ENCODE results near the gene ZG16.
"Not testable (repeated sequence)": the region's sequence is repeated elsewhere in the genome, so short reads cannot be mapped to it uniquely, and the experiment has no call there.

Gene ZG16

DNA sequence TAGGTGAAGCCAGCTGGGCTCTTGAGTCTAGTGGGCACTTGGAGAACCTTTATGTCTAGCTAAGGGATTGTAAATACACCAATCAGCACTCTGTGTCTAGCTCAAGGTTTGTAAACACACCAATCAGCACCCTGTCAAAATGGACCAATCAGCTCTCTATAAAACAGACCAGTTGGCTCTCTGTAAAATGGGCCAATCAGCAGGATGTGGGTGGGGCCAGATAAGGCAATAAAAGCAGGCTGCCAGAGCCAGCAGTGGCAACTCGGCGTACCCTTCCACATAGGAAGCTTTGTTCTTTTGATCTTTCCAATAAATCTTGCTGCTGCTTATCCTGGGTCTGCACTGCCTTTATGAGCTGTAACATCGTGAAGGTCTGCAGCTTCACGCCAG lies 29.3 kb upstream of the ZG16 start:
- DNase-seq (ENCODE audit: low spot score): not testable (repeated sequence)

DNA sequence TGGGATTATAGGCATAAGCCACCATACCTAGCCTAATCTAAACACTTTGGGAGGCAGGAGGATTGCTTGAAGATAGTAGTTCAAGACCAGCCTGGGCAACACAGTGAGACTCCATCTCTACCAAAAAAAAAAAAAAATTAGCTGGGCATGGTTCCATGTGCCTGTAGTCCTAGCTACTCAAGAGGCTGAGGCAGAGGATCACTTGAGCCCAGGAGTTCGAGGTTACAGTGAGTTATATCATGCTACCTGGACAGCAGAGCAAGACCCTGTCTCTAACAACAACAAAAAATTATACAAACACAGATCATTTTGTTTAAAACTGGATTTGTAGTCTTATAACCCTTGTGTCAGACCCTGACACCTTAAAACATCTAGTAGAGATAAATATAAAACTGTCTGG lies 24.5 kb upstream of the ZG16 start:
- no peak for DNase-seq (ENCODE audit: low spot score)

DNA sequence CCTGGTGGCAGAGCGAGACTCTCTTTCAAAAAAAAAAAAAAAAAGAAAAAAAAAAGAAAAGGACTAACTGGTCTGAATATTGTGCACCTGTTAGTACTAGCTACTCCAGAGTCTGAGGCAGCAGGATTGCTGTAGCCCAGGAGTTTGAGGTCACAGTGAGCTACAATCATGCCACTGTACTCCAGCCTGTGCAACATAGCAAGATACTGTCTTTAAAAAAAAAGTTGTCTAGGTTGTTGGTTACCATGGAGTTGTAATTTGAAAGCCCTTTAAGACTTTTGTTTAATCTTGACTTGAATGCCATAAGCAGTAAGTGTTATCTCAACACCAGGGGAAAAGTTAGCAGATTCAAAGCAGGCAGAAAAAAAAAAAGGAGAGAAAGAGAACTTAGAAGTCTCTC lies 21.4 kb upstream of the ZG16 start:
- peak; percentile 23 for DNase-seq (ENCODE audit: low spot score)

DNA sequence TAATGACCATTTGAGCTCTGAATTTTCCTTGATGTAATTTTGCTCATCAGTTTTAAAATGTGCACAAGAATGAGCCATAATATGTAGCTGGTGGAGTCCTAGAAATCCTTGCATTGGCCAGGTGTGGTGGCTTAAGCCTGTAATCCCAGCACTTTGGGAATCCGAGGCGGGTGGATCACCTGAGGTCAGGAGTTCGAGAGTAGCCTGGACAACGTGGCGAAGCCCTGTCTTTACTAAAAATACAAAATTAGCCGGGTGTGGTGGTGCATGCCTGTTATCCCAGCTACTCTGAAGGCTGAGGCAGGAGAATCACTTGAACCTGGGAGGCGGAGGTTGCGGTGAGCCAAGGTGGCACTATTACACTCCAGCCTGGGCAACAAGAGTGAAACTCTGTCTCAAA lies 21.0 kb upstream of the ZG16 start:
- not testable (repeated sequence) for DNase-seq (ENCODE audit: low spot score)

DNA sequence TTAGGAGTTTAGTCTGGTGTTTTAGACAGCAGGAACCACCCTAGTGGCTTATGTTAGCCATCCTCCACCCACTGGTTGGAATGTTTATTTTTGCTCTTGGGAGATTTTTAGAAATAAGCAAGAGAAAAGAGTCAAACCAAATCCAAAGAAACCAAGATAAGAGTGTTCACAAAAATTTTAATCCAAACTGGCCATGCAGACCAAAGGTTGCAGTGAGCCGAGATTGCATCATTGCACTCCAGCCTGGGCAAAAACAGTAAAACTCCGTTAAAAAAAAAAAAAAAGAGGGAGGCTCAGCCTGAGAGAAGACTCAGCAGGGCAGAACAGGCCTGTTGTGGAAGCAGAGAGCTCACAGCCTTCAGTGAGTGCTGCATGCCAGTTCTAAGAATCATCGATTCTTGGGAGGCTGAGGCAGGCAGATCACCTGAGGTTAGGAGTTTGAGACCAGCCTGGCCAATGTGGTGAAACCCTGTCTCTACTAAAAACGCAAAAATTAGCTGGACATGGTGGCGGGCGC lies 20.0 kb upstream of the ZG16 start:
- DNase-seq (ENCODE audit: low spot score): no peak

DNA sequence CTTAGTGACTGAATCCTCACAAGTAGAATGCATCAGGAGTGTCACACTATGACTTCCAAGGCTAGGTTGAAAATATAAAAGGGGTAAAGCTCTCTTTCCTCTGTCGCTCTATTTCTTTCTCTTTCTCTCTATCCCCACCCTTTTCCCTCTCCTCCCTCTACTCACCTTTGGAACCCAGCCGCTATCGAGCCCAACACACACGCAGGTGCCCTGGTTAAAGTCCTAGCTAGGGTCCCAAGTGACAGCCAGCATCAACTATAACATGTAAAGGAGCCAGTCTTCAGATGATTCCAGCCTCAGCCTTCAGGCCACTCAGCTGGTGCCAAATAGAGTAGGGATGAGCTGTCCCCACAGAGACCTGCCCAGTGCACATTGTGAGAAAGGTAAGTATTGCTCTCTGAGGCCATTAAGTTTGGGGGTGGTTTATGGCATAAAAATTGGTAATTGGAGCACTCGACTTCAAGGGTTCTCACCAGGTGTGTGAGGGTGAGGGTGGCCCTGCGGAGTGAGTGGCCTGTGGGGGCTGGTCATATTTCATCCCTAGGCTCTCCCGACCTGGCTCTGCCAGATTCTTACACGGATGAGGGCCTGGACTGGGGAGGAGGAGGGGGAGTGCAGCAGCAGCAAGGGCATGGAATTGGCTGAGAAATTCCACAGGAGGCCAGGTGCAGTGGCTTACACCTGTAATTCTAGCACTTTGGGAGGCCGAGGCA lies 17.3 kb upstream of the ZG16 start:
- DNase-seq (ENCODE audit: low spot score): no peak

DNA sequence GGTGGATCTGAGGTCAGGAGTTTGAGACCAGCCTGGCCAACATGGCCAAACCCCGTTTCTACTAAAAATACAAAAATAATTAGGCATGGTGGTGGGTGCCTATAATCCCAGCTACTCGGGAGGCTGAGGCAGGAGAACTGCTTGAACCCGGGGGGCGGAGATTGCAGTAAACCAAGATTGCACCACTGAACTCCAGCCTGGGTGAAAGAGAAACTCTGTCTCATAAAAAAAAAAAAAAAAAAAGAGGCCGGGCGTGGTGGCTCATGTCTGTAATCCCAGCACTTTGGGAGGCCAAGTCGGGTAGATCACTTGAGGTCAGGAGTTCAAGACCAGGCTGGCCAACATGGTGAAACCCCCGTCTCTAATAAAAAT lies 16.8 kb upstream of the ZG16 start:
- not testable (repeated sequence) for DNase-seq (ENCODE audit: low spot score)

DNA sequence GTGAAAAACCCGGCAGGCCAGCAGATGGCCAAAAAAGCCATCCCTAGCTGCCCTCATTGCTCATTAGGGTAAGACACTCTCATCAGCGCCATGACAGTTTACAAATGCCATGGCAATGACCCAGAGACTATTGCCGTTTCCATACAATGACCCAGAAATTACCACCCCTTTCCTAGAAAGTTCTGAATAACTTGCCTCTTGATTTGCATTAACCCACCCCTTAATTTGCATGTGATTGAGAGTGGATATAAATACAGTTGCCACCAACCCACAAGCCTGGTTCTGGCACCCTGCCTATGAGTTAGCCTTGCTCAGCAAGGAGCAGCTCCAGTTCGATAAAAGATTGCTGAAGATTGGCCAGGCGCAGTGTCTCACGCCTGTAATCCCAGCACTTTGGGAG lies 16.2 kb upstream of the ZG16 start:
- peak; percentile 66 for DNase-seq (ENCODE audit: low spot score)

DNA sequence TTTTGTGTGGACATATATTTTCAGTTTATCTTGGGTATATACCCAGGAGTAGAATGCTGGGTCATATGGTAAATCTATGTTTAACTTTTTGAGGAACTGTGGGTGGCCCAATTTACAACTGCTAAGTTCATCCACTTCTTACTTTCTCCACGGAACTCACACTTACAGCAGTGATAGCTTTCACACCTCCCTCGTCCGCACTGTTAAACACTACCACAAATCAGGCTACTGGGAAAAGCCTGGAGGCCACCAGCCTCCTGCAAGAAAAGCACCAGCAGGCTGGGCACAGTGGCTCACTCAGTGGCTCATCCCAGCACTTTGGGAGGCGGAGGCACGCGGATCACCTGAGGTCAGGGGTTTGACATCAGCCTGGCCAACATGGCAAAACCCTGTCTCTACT lies 14.7 kb upstream of the ZG16 start:
- DNase-seq (ENCODE audit: low spot score): no peak

DNA sequence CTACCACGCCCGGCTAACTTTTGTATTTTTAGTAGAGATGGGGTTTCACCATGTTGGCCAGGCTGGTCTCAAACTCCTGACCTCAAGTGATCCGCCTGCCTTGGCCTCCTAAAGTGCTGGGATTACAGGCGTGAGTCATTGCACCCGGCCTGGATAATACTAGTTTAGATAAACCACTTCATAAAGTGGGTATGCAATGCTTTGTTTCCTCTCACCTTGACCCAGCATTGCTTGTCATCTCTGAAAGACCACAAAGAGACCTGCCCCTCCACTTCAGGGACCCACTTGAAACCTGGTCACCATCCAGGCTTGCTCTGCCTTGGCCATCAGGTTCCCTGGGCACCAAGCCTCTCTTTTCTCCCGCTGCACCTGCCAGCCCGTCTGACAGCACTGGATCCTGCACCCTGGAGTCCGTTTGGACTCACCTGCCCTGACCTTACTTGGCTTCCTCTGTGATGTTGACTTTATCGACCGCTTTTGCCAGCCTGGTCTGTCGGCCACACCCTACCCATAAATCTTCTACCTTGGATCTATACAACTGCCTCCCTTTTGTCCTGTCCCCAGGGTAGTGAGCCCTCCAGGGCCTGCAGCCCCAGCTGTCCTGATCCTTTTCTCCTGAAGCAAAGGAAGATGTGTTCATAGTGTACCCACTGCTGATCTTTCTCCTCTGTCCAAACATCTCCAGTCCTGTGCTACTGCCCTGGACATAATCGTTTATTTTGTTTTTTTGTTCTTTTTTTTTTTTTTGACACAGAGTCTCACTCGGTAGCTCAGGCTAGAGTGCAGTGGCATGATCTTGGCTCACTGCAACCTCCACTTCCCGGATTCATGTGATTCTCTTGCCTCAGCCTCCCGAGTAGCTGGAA lies 12.7 kb upstream of the ZG16 start:
- no peak for DNase-seq (ENCODE audit: low spot score)

DNA sequence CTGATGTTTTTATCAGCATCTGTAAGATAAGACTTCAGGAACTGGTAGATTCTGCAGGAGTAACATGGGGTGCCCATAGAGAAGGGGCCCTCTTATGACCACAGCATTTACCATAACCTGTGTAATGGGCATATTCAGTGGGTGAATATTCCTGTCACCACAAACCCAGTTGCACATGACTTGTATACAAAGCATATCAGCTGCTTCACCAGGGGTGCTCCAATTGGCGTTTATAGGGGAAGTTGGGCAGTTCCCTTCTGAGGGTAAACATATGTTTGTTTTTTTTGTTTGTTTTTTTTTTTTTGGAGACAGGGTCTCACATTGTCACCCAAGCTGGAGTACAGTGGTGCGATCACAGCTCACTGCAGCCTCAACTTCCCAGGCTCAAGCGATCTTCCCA lies 11.5 kb upstream of the ZG16 start:
- no peak for DNase-seq (ENCODE audit: low spot score)

DNA sequence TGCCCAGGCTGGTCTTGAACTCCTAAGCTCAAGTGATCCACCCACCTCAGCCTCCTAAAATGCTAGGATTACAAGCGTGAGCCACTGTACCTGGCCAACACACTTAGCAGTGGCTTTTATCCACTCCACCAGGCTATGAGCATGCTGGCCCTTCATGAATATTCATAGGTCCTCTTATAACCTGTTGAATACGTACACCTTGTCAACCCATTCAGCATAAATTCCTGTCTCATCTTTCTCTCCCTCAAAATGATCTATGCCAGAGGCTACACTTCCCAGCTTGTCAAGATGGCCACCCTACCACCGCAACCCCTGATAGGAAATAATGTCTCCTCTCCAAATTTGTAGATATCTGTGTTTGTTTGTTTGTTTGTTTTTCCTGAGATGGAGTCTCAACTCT lies 11.0 kb upstream of the ZG16 start:
- DNase-seq (ENCODE audit: low spot score): no peak

DNA sequence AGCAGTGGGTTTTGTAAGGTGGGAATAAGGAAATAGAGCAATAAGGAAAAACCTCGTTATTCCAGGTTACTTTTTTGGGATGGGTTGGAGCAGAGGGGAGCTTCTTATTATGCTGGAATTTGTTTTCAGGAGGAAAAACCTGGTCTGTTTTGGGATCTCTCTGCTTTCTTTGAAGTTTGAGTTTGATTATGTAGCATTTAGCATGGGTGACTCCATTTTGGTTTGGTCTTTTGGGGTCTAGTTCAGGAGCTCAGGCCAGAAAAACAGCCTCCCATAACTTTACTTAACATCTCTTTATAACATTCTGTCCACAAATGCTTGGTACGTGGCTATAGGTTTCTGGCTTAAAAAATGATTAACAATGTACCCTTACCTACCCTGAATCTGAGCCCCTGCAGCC lies 8.5 kb upstream of the ZG16 start:
- DNase-seq (ENCODE audit: low spot score): no peak

DNA sequence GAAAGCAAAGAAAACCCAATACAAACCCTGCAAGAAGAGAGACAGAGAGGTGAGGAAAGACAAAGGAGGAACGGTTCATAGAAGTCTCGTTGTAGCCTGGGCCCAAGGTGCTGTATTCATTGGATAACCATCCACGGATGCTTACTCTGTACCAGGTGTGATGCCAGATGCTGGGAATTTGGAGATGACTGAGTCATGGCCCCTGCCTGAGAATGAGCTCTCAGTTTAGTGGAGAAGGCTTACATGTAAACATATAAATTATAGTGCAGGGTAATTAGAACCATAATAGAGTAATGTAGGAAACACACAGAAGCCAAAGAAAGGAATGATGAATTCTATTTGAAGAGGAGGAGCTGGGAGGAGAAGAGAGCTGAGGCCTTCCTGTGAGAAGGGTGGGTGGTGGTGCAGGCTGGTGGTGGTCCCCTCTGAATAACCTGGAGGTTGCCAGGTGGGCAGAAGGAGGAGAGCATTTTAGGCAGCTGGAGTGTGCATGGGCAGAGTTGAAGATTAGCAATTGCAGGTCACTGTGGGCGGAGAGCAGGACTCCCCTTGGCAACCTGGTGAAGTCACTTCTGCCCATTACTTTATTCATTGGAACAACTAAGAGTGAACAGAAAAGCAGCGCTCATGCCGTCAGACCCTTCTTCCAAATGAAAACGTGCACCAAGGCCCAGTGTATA lies 7.7 kb upstream of the ZG16 start:
- no peak for DNase-seq (ENCODE audit: low spot score)

DNA sequence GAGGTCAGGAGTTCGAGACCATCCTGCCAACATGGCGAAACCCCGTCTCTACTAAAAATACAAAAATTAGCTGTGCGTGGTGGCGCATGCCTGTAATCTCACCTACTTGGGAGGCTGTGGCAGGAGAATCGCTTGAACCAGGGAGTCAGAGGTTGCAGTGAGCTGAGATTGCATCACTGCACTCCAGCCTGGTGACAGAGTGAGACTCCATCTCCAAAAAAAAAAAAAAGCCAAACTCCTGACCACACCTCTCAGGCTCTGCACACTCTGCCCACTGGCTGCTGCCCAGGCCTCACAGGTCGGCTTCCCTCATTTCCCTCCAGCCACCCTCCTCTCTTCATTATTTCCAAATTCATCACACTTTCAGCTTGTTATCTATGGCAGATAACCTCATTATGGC lies 5.7 kb upstream of the ZG16 start:
- DNase-seq (ENCODE audit: low spot score): not testable (repeated sequence)

DNA sequence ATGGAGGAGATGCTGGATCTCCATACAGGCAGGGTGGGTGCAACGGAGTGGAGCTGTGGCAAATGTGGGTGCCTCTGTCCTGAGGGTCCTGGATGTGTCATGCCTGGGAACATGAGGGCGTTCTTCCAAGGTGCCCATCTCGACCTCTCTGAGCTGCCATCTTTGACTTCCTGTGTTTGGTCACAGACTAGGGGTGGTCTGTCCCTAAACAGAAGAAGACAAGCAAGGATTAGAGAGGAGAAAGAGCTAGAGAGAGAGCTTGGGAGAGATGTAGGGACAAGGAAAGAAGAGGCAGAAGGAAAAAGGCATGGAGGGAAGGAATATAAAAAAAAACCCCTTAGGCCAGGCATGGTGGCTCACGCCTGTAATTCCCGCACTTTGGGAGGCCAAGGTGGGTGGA lies 3.3 kb upstream of the ZG16 start:
- no peak for DNase-seq (ENCODE audit: low spot score)

DNA sequence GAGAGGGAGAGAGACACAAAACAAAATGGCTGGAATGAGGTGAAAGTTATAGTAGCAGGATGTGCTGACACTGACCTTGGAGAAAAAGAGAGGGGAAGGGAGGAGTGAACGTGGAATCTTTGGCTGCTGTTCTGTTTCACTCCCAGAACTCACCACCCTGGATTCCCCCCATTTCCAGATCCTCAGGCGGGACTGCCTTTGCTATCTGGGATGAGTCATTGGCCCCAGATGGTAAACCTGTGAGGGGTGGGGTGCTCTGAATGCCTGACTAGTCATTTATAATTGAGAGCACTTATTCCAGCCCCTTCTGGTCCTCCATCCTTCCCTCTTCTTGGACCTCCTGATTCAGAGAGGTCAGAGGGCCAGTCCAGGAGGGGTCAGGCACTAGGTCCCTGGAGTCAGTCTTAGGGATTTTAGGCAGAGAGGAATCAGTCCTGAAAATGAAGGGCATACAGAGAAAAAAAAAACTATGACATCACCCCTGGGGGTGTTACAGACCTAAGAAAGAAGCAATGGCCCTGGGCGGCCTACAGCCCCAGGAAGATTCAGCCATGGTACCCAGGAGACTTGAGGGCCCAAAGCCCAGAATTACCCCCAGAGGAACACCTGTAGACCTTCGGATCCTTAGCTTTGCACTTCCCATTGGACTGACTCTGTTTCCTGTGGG lies 2.2 kb upstream of the ZG16 start:
- no peak for DNase-seq (ENCODE audit: low spot score)

DNA sequence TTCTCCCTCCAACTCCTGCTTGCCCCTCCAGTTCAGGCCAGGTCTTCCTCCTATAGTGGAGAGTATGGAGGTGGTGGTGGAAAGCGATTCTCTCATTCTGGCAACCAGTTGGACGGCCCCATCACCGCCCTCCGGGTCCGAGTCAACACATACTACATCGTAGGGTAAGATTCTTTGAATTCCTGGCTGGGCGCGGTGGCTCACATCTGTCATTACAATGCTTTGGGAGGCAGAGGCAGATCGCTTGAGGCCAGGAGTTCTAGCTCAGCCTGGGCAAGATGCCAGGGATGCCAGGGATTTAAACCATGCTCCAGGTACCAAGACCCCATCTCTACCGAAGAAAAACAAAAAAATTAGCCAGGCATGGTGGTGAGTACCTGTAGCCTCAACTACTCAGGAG lies 1.4 kb downstream of the ZG16 start:
- DNase-seq (ENCODE audit: low spot score): no peak

DNA sequence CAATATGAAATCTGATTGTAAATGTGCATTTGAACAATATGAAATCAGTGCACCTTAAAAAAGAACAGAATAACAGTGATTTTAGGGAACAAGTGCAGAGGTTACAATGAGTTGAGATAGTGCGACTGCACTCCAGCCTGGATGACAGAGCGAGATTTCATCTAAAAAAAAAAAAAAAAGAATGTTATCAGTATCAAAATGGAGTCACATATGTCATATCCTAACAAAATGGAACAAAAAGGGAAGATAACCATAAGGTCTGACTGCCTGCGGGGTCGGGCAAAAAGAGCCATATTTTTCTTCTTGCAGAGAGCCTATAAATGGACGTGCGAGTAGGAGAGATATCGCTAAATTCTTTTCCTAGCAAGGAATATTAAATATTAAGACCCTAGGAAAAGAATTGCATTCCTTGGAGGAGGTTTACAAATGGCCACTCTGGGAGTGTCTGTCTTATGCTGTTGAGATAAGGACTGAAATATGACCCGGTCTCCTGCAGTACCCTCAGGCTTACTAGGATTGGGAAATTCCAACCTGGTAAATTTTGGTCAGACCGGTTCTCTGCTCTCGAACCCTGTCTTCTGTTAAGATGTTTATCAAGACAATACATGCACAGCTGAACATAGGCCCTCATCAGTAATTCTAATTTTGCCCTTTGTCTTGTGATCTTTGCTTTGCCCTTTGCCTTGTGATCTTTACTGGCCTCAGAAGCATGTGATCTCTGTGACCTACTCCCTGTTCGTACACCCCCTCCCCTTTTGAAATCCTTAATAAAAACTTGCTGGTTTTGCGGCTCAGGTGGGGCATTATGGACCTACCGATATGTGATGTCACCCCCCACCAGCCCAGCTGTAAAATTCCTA lies 5.3 kb downstream of the ZG16 start:
- not testable (repeated sequence) for DNase-seq (ENCODE audit: low spot score)

DNA sequence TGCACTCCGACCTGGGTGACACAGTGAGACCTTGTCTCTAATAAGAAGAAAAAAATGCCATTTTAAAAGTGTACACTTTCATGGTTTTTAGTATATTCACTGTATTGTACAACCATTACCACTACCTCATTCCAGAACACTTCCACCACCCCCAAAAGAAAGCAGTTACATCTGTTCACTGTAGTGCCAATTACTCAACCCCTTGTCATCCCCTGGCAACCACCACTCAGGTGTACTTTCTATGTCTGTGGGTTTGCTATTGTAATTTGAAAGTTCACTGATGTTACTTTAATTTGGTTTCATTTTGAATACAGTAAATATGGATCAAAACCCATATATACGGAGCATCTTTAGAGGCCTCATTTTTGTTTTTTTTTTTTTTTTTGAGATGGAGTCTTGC lies 6.1 kb downstream of the ZG16 start:
- no peak for DNase-seq (ENCODE audit: low spot score)

DNA sequence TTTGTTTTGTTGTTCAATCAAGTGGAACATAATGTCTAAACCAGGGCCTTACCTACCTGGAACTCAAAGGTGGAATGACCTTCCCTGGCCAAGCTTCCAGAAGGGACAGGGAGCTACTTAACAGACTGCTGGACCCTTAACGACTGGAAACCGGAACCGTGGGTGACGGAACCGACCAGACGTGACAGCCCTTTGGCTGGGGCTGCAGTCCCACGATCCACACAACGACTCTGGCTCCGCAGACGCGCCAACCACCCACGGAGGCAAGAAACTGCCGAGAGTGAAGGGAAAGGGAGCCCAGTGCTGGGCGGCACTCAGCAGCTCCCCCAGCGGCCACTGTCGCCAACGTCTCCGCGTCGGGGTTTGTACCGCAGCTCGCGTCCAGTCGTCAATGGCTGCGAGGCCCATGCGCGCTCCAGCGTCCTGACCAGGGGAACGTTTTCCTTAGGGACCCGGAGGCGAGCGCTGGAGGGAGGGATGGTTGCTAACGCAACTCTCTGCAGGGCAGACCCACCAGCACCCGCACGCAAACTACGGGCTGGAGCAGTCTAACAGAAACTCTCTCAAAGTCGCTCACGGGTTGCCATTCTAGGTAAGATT lies 6.9 kb downstream of the ZG16 start:
- DNase-seq (ENCODE audit: low spot score): no peak

All from NAMALWA (cell line).